Right lobe of liver (tissue), 4 donors: Measurements from ENCODE around the gene MAPKAP1.

Experiments used
- CTCF ChIP-seq, 4 donors: fragments of 200-600 bp in 3 of 4; fragments of 450-650 bp in 1 of 4; IDR thresholded peaks; one replicate each; pipeline versions ENCODE4 v1.5.1 to v1.8.0; 2016 to 2022; ENCODE audit warnings: antibody characterized with exemption in 4 of 4, mild to moderate bottlenecking in 2 of 4
- POLR2A ChIP-seq: fragments of 450-650 bp; IDR thresholded peaks from one replicate; pipeline ENCODE4 v1.6.1; 2017; ENCODE audit warnings: antibody characterized with exemption, mild to moderate bottlenecking
- donor health status: DM: no; HTN: no; CAD: no.
- donor health status: DM: no; HTN: no; CAD: no.
- donor health status: DM: no; HTN: yes; CAD: no.

- TF ChIP-seq CTCF (IDR thresholded peaks at IDR 0.05) (no peak), POLR2A (no peak)
These were observed 158.9 kb downstream of the MAPKAP1 start for GRCh38 chr9:125548141-125548540.
